Adrenal gland (tissue), 5 donors: ENCODE results near the gene MTUS2.

Source experiments
- POLR2A ChIP-seq, 2 donors: fragments of 450-650 bp; IDR thresholded peaks; one replicate each; pipeline ENCODE4 v1.6.1; 2017; ENCODE audit warnings: antibody characterized with exemption in 2 of 2, mild to moderate bottlenecking in 2 of 2, moderate library complexity in 1 of 2
- TF ChIP-seq, protein P1 (sequence below), 6 experiments: fragments of 450-650 bp in 4 of 6; fragments of 200-600 bp in 2 of 6; sonication (generic) in 1 of 6; IDR thresholded peaks; 1 replicate in 5 of 6; 2 replicates in 1 of 6; pipeline versions ENCODE4 v1.5.1 to v1.8.0; 2016 to 2021; ENCODE audit warnings: antibody characterized with exemption in 6 of 6, mild to moderate bottlenecking in 2 of 6, moderate library complexity in 1 of 6
- donor health status: DM: no; HTN: no; CAD: no.

DNA sequence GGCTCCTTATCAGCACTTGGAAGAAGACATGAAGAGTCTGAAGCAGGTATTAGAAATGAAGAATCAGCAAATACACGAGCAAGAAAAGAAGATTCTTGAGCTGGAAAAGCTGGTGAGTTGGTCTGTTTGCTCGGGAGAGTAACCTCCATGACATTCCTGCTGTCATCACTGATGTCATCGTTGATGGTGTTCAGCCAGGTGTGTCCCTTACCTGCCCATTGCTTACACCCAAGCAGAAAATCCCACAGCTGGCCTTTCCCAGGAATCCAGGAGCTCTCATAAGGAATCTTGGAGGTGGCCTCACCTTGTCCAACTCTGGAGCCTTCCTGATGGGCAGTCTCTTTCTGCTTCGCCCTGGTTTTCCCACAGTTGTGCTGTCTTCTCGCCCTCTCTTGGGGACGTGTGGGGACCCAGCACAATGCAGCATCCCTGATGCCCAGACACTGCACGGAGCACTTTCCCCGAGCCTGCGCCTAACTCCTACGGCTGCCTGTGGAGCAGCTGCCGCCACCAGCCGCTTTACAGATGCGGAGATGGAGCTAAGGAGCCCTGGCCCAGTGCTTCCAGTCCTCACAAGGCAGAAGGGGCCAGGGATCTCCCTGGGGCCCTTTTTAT, 678.4 kb downstream of the MTUS2 start:
- TF ChIP-seq POLR2A (IDR thresholded peaks at IDR 0.05), result no peak
- TF ChIP-seq, protein P1, sequence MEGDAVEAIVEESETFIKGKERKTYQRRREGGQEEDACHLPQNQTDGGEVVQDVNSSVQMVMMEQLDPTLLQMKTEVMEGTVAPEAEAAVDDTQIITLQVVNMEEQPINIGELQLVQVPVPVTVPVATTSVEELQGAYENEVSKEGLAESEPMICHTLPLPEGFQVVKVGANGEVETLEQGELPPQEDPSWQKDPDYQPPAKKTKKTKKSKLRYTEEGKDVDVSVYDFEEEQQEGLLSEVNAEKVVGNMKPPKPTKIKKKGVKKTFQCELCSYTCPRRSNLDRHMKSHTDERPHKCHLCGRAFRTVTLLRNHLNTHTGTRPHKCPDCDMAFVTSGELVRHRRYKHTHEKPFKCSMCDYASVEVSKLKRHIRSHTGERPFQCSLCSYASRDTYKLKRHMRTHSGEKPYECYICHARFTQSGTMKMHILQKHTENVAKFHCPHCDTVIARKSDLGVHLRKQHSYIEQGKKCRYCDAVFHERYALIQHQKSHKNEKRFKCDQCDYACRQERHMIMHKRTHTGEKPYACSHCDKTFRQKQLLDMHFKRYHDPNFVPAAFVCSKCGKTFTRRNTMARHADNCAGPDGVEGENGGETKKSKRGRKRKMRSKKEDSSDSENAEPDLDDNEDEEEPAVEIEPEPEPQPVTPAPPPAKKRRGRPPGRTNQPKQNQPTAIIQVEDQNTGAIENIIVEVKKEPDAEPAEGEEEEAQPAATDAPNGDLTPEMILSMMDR (IDR thresholded peaks at IDR 0.05), result no peak
